Sigmoid colon (tissue), 7 donors: ENCODE results near the gene LCP2. TPM values are rescaled to one million over a fixed set of nuclear protein-coding genes. Genes with fewer than 3 reads are reported as not detected.

Experiments
- DNase-seq: peaks from one replicate; pipeline ENCODE4 v3.0.0-alpha.2; 2019
- H3K27ac ChIP-seq, 4 donors: fragments of 200-600 bp; sonication (generic); one replicate each; pipeline ENCODE4 v1.5.1; 2016 to 2019; ENCODE audit warnings: mild to moderate bottlenecking in 1 of 4
- H3K27me3 ChIP-seq, 3 donors: fragments of 200-600 bp; sonication (generic); one replicate each; pipeline ENCODE4 v1.5.1; 2019; ENCODE audit warnings: mild to moderate bottlenecking in 1 of 3
- H3K36me3 ChIP-seq, 4 donors: fragments of 200-600 bp; sonication (generic); one replicate each; pipeline ENCODE4 v1.5.1; 2016 to 2019
- H3K4me1 ChIP-seq, 4 donors: fragments of 200-600 bp; sonication (generic); one replicate each; pipeline ENCODE4 v1.5.1; 2017 to 2019
- H3K4me3 ChIP-seq, 4 donors: fragments of 200-600 bp; sonication (generic); one replicate each; pipeline ENCODE4 v1.5.1; 2017 to 2019; ENCODE audit warnings: mild to moderate bottlenecking in 2 of 4, moderate library complexity in 1 of 4
- H3K9me3 ChIP-seq, 4 donors: fragments of 200-600 bp in 3 of 4; sonication (generic) in 3 of 4; one replicate each; pipeline versions ENCODE4 v1.5.1 to v1.6.1; 2013 to 2019
- CTCF ChIP-seq, 4 experiments: fragments of 450-650 bp in 3 of 4; fragments of 200-600 bp in 1 of 4; IDR thresholded peaks; one replicate each; pipeline ENCODE4 v1.5.1; 2016 to 2019; ENCODE audit warnings: antibody characterized with exemption in 4 of 4, mild to moderate bottlenecking in 3 of 4, moderate library complexity in 2 of 4
- EP300 ChIP-seq, 4 donors: sonication (generic); formaldehyde crosslinking; IDR thresholded peaks; one replicate each; pipeline ENCODE4 v1.6.1; 2017; ENCODE audit warnings: antibody characterized with exemption in 4 of 4
- POLR2A ChIP-seq, 2 donors: fragments of 450-650 bp; IDR thresholded peaks; one replicate each; pipeline ENCODE4 v1.6.1; 2016; ENCODE audit warnings: antibody characterized with exemption in 2 of 2, mild to moderate bottlenecking in 2 of 2, moderate library complexity in 2 of 2
- POLR2AphosphoS5 ChIP-seq, 4 donors: sonication (generic); formaldehyde crosslinking; IDR thresholded peaks; one replicate each; pipeline ENCODE4 v1.6.1; 2017; ENCODE audit warnings: antibody characterized with exemption in 4 of 4
- WGBS, 2 donors: extraction: QIAGEN DNeasy Blood & Tissue Kit; methylation state at CpG; one replicate each; pipeline ENCODE4 v1.1.7; 2013; 5-methylcytosine and 5-hydroxymethylcytosine counted together
- intact Hi-C: fragments of 100-400 bp; cut with DNase I; formaldehyde crosslinking; loops from one replicate; pipeline ENCODE4 v1.15.1; 2023
- polyA plus RNA-seq, 3 donors: library from polyadenylated mRNA; stranded (reverse); fragments of 200-250 nt; gene quantifications; one replicate each; pipeline ENCODE4 v1.2.3, GENCODE V29; 2013
- total RNA-seq, 4 donors: library from RNA; depleted of rRNA; stranded (reverse); fragments of >200 nt; gene quantifications; one replicate each; pipeline ENCODE4 v1.1.0, GENCODE V29; 2016
- donor health status: healthy with polysubstance abuse.
- donor health status: Bipolar disorder and iron deficiency.
- donor health status: healthy.

Gene LCP2
- total and polyA plus RNA-seq, 7 donors = 5.4 to 22.3 (median 12.2) TPM

GRCh38 chr5:170311511-170312300, 14.1 kb upstream of the LCP2 start:
- WGBS, 2 donors = 53 to 67% methylated on average over 7 of the region's 7 CpGs
- H3K4me1 ChIP-seq = peaks cover 0 to 66% (median 50%) of the 10 kb centered on the region in 4 donors
- H3K27me3 ChIP-seq = no peaks in the 10 kb centered on the region
- peak overlapping the region in 2 of 4 donors; percentile 32 to 79 for H3K27ac ChIP-seq
- H3K4me3 ChIP-seq = no peak overlapping the region
- intact Hi-C loops = no loop called here
- H3K36me3 ChIP-seq = no peaks in the 10 kb centered on the region
- TF ChIP-seq EP300 (IDR thresholded peaks at IDR 0.05) (no peak), CTCF (IDR thresholded peaks at IDR 0.05) (no peak), POLR2A (IDR thresholded peaks at IDR 0.05) (no peak), POLR2AphosphoS5 (IDR thresholded peaks at IDR 0.05) (no peak)
- DNase-seq = no peak
- no peaks in the 10 kb centered on the region for H3K9me3 ChIP-seq

GRCh38 chr5:170310256-170310926, 12.8 kb upstream of the LCP2 start:
- no peaks in the 10 kb centered on the region for H3K27me3 ChIP-seq
- no peaks in the 10 kb centered on the region for H3K9me3 ChIP-seq
- intact Hi-C loops = no loop called here
- peak overlapping the region in 1 of 4 donors; percentile 28 for H3K27ac ChIP-seq
- TF ChIP-seq POLR2A (IDR thresholded peaks at IDR 0.05) = no peak
- TF ChIP-seq POLR2AphosphoS5 (IDR thresholded peaks at IDR 0.05) = no peak
- TF ChIP-seq EP300 (IDR thresholded peaks at IDR 0.05) = no peak
- TF ChIP-seq CTCF (IDR thresholded peaks at IDR 0.05) = no peak
- H3K4me3 ChIP-seq = no peak overlapping the region
- H3K4me1 ChIP-seq = peaks cover 0 to 58% (median 48%) of the 10 kb centered on the region in 4 donors
- H3K36me3 ChIP-seq = no peaks in the 10 kb centered on the region
- DNase-seq = no peak
- 64 to 69% methylated on average over 5 of the region's 5 CpGs for WGBS, 2 donors

GRCh38 chr5:170308686-170309085, 11.1 kb upstream of the LCP2 start:
- TF ChIP-seq EP300 (IDR thresholded peaks at IDR 0.05) = no peak
- no peak for TF ChIP-seq POLR2A (IDR thresholded peaks at IDR 0.05)
- no peak for TF ChIP-seq CTCF (IDR thresholded peaks at IDR 0.05)
- TF ChIP-seq POLR2AphosphoS5 (IDR thresholded peaks at IDR 0.05) = no peak
- Histone ChIP-seq H3K36me3 (no peaks in the 10 kb centered on the region), H3K27ac (peak overlapping the region; percentile 59 to 72 (median 62)), H3K4me1 (peaks cover 0 to 45% (median 34%) of the 10 kb centered on the region in 4 donors), H3K27me3 (no peaks in the 10 kb centered on the region), H3K4me3 (no peak overlapping the region), H3K9me3 (no peaks in the 10 kb centered on the region)
- intact Hi-C loops = loop anchor here (5.0 kb wide), 1 partner anchor 41 kb away; no protein-coding TSS in a partner anchor
- DNase-seq = no peak
- WGBS, 2 donors = 82 to 86% methylated on average over 2 of the region's 2 CpGs

- Histone ChIP-seq H3K4me3 (no peak overlapping the region), H3K36me3 (no peaks in the 10 kb centered on the region), H3K27ac (peak overlapping the region; percentile 59 to 72 (median 62)), H3K4me1 (peaks cover 0 to 46% (median 33%) of the 10 kb centered on the region in 4 donors), H3K27me3 (no peaks in the 10 kb centered on the region), H3K9me3 (no peaks in the 10 kb centered on the region)
- intact Hi-C loops = loop anchor here (5.0 kb wide), 1 partner anchor 41 kb away; no protein-coding TSS in a partner anchor
- DNase-seq = peak; percentile 96
- 56 to 69% methylated on average over 15 of the region's 15 CpGs for WGBS, 2 donors
- peak; percentile 63 to 93 (median 75) for TF ChIP-seq POLR2AphosphoS5 (IDR thresholded peaks at IDR 0.05)
- peak; percentile 76 to 99 (median 90) for TF ChIP-seq EP300 (IDR thresholded peaks at IDR 0.05)
- TF ChIP-seq POLR2A (IDR thresholded peaks at IDR 0.05) = no peak
- TF ChIP-seq CTCF (IDR thresholded peaks at IDR 0.05) = no peak
Observed at GRCh38 chr5:170307575-170308465, 10.2 kb upstream of the LCP2 start.
